ENCODE results near the gene SKIC8. TPM values are rescaled to one million over a fixed set of nuclear protein-coding genes. Genes with fewer than 3 reads are reported as not detected.
A peak's percentile ranks its signal among the peaks of the same experiment; 100 is the strongest.

The SKIC8 gene
- total and polyA plus RNA-seq, 2 of the 13 experiments (the other 11 are each of a cell fraction or from before 2014, with no cell fraction given) = 69.5 to 70.6 TPM

DNA sequence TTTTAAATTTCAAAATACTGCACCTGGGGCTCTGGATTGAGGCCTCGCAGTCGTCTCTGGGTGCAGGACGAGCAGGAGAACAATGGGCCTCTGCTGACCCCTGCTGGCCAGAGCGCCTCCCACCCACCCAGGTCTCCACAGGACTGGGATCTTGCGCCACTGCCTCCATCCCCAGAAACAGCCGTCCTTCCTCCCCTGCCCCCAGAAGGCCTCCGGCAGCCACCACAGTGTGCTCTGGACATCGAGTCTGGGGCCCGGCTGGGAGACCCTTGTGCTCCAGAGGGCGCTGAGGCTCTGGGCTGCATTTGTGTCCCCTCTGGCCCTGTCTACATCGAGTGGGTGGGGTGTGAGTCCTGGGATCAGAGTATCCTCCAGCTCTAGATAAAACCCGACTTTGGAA is 58.4 kb downstream of the SKIC8 start (continued):
- TF ChIP-seq, protein P1, sequence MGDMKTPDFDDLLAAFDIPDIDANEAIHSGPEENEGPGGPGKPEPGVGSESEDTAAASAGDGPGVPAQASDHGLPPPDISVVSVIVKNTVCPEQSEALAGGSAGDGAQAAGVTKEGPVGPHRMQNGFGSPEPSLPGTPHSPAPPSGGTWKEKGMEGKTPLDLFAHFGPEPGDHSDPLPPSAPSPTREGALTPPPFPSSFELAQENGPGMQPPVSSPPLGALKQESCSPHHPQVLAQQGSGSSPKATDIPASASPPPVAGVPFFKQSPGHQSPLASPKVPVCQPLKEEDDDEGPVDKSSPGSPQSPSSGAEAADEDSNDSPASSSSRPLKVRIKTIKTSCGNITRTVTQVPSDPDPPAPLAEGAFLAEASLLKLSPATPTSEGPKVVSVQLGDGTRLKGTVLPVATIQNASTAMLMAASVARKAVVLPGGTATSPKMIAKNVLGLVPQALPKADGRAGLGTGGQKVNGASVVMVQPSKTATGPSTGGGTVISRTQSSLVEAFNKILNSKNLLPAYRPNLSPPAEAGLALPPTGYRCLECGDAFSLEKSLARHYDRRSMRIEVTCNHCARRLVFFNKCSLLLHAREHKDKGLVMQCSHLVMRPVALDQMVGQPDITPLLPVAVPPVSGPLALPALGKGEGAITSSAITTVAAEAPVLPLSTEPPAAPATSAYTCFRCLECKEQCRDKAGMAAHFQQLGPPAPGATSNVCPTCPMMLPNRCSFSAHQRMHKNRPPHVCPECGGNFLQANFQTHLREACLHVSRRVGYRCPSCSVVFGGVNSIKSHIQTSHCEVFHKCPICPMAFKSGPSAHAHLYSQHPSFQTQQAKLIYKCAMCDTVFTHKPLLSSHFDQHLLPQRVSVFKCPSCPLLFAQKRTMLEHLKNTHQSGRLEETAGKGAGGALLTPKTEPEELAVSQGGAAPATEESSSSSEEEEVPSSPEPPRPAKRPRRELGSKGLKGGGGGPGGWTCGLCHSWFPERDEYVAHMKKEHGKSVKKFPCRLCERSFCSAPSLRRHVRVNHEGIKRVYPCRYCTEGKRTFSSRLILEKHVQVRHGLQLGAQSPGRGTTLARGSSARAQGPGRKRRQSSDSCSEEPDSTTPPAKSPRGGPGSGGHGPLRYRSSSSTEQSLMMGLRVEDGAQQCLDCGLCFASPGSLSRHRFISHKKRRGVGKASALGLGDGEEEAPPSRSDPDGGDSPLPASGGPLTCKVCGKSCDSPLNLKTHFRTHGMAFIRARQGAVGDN (CRISPR knock-in tag; IDR thresholded peaks at IDR 0.05) = peak; percentile 25; the same call in 1 of the 2 replicates
- 0 out of 2 replicates have a peak, but pooled peaks have one; percentile 30 for TF ChIP-seq KDM2A (CRISPR knock-in tag; IDR thresholded peaks at IDR 0.05; ENCODE audit: borderline replicate concordance, low read depth)
- TF ChIP-seq, protein P2, sequence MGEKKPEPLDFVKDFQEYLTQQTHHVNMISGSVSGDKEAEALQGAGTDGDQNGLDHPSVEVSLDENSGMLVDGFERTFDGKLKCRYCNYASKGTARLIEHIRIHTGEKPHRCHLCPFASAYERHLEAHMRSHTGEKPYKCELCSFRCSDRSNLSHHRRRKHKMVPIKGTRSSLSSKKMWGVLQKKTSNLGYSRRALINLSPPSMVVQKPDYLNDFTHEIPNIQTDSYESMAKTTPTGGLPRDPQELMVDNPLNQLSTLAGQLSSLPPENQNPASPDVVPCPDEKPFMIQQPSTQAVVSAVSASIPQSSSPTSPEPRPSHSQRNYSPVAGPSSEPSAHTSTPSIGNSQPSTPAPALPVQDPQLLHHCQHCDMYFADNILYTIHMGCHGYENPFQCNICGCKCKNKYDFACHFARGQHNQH (CRISPR knock-in tag; IDR thresholded peaks at IDR 0.05) = 0 out of 2 replicates have a peak, but pooled peaks have one; percentile 25
- TF ChIP-seq ZFP62 (CRISPR knock-in tag; IDR thresholded peaks at IDR 0.05) = no peak
- TF ChIP-seq SALL1 (CRISPR knock-in tag; IDR thresholded peaks at IDR 0.05) = peak; percentile 23; the same call in 1 of the 2 replicates
- no peak for TF ChIP-seq MAF1 (CRISPR knock-in tag; IDR thresholded peaks at IDR 0.05; ENCODE audit: borderline replicate concordance)

DNA sequence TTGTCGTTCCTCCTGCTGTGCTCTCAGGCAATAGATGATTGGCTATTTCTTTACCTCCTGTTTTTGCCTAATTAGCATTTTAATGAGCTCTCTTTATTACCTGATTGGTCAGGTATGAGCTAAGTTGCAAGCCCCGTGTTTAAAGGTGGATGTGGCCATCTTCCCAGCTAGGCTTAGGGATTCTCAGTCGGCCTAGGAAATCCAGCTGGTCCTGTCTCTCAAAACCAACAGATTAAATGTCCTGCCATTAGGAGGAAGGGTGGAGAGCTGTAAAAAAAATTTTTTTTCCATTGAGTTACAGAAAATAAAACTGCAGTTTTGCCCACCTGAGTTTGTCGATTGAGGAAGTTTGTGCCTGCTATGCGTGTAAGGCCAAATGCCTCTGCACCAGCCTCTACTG is 59.6 kb downstream of the SKIC8 start:
- no TSS peak for BruUV-seq (replicated peaks)
- no peak for ATAC-seq
- intact Hi-C loops (cut with micrococcal nuclease; ENCODE audit: unreplicated experiment) = no loop called here
- TF ChIP-seq, protein P3, sequence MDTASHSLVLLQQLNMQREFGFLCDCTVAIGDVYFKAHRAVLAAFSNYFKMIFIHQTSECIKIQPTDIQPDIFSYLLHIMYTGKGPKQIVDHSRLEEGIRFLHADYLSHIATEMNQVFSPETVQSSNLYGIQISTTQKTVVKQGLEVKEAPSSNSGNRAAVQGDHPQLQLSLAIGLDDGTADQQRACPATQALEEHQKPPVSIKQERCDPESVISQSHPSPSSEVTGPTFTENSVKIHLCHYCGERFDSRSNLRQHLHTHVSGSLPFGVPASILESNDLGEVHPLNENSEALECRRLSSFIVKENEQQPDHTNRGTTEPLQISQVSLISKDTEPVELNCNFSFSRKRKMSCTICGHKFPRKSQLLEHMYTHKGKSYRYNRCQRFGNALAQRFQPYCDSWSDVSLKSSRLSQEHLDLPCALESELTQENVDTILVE (CRISPR knock-in tag; IDR thresholded peaks at IDR 0.05) = no peak
- TF ChIP-seq ZNF225 (CRISPR knock-in tag; IDR thresholded peaks at IDR 0.05) (no peak), ZNF274 (CRISPR knock-in tag; IDR thresholded peaks at IDR 0.05) (no peak), PRPF4 (IDR thresholded peaks at IDR 0.05; ENCODE audit: low read depth, low read length, poor library complexity, severe bottlenecking) (no peak), ZNF670 (CRISPR knock-in tag; IDR thresholded peaks at IDR 0.05; ENCODE audit: borderline replicate concordance) (no peak), ZNF605 (CRISPR knock-in tag; IDR thresholded peaks at IDR 0.05) (no peak)
- TF ChIP-seq, protein P4, sequence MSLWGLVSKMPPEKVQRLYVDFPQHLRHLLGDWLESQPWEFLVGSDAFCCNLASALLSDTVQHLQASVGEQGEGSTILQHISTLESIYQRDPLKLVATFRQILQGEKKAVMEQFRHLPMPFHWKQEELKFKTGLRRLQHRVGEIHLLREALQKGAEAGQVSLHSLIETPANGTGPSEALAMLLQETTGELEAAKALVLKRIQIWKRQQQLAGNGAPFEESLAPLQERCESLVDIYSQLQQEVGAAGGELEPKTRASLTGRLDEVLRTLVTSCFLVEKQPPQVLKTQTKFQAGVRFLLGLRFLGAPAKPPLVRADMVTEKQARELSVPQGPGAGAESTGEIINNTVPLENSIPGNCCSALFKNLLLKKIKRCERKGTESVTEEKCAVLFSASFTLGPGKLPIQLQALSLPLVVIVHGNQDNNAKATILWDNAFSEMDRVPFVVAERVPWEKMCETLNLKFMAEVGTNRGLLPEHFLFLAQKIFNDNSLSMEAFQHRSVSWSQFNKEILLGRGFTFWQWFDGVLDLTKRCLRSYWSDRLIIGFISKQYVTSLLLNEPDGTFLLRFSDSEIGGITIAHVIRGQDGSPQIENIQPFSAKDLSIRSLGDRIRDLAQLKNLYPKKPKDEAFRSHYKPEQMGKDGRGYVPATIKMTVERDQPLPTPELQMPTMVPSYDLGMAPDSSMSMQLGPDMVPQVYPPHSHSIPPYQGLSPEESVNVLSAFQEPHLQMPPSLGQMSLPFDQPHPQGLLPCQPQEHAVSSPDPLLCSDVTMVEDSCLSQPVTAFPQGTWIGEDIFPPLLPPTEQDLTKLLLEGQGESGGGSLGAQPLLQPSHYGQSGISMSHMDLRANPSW (CRISPR knock-in tag; IDR thresholded peaks at IDR 0.05; ENCODE audit: borderline replicate concordance) = no peak

More for the DNA sequence above, 59.6 kb downstream of the SKIC8 start:
- Histone ChIP-seq H3K27ac (ENCODE audit: extremely low read length, insufficient read depth, low read length) (no peak overlapping the region), H3K4me2 (ENCODE audit: low read depth, low read length) (no peak overlapping the region), H2AFZ (ENCODE audit: low read length) (no peak overlapping the region), H3K4me3 (replicated peaks in 1 of 3; ENCODE audit: insufficient read depth in 1 of 3, low read depth in 2 of 3, low read length in 3 of 3) (no peak overlapping the region), H3K27me3 (ENCODE audit: control insufficient read depth in 1 of 2, insufficient read depth in 2 of 2, low read length in 2 of 2) (peaks cover 0 to 16% of the 10 kb centered on the region in 2 experiments; a peak in 3 of 5 replicates), H3K36me3 (replicated peaks in 1 of 2; ENCODE audit: control insufficient read depth in 1 of 2, insufficient read depth in 2 of 2, low read length in 2 of 2) (no peaks in the 10 kb centered on the region), H4K20me1 (ENCODE audit: insufficient read depth, low read length) (no peaks in the 10 kb centered on the region), H3K79me2 (ENCODE audit: insufficient read depth, low read length) (no peaks in the 10 kb centered on the region), H3K4me1 (ENCODE audit: insufficient read depth, low read length) (peaks cover 30% of the 10 kb centered on the region), H3K9ac (ENCODE audit: insufficient read depth, low read depth, low read length) (no peak overlapping the region), H3K9me3 (ENCODE audit: low read length) (no peaks in the 10 kb centered on the region)
- ChIA-PET CTCF (ENCODE audit: low intra/inter-chr PET ratio, low total read pairs) (interaction anchor here (1.6 to 2.0 kb wide), 2 partner anchors 127 to 132 kb away, joined by 4 to 14 read pairs; no protein-coding TSS in a partner anchor), POLR2A (no interaction called here)
- WGBS (ENCODE audit: low lambda C conversion rate) = 59% methylated on average over 5 of the region's 5 CpGs
- in situ Hi-C loops (cut with HindIII; ENCODE audit: extremely low pct_ligation_motif_present, low pct_unique_long_range_greater_than_20kb) = loop anchor here (5.0 to 25.0 kb wide), 3 partner anchors 63 to 278 kb away; no protein-coding TSS in a partner anchor
- DNase-seq (ENCODE audit: low spot score) (no peak), FAIRE-seq (no peak)
